GM23248 (cell line): ENCODE results near the gene ADAMTS10. TPM values are rescaled to one million over a fixed set of nuclear protein-coding genes. Genes with fewer than 3 reads are reported as not detected.
"Not testable (repeated sequence)": the region's sequence is repeated elsewhere in the genome, so short reads cannot be mapped to it uniquely, and the experiment has no call there.

Experiments used
- DNase-seq: peaks from one replicate; pipeline ENCODE4 v3.0.0-alpha.2; 2015
- H2AFZ ChIP-seq: fragments of 200-600 bp; sonication (generic); 2 replicates; pipeline ENCODE4 v1.6.1; 2016; ENCODE audit warnings: antibody characterized with exemption
- H3F3A ChIP-seq: fragments of 200-600 bp; sonication (generic); 2 replicates; pipeline ENCODE4 v1.6.1; 2016; ENCODE audit warnings: mild to moderate bottlenecking, antibody characterized with exemption, mixed run types; ENCODE audit not compliant: insufficient read depth
- H3K27ac ChIP-seq: fragments of 200-600 bp; sonication (generic); 2 replicates; pipeline ENCODE4 v1.5.1; 2016; ENCODE audit warnings: mild to moderate bottlenecking
- H3K27me3 ChIP-seq: fragments of 200-600 bp; sonication (generic); replicated peaks from 2 replicates; pipeline ENCODE4 v1.6.1; 2016; ENCODE audit warnings: mild to moderate bottlenecking; ENCODE audit not compliant: insufficient read depth
- H3K36me3 ChIP-seq: fragments of 200-600 bp; sonication (generic); 2 replicates; pipeline ENCODE4 v1.6.1; 2016; ENCODE audit warnings: low read depth, mild to moderate bottlenecking
- H3K4me1 ChIP-seq: fragments of 200-600 bp; sonication (generic); 2 replicates; pipeline ENCODE4 v1.6.1; 2016; ENCODE audit warnings: mild to moderate bottlenecking; ENCODE audit not compliant: insufficient read depth
- H3K4me2 ChIP-seq: fragments of 200-600 bp; sonication (generic); one replicate; pipeline ENCODE4 v1.6.1; 2016; ENCODE audit warnings: mild to moderate bottlenecking; ENCODE audit not compliant: unreplicated experiment
- H3K4me3 ChIP-seq: fragments of 200-600 bp; sonication (generic); 2 replicates; pipeline ENCODE4 v1.5.1; 2016; ENCODE audit warnings: mild to moderate bottlenecking
- H3K79me2 ChIP-seq: fragments of 200-600 bp; sonication (generic); 2 replicates; pipeline ENCODE4 v1.6.1; 2016; ENCODE audit warnings: mild to moderate bottlenecking; ENCODE audit not compliant: insufficient read depth
- H3K9ac ChIP-seq: fragments of 200-600 bp; sonication (generic); 2 replicates; pipeline ENCODE4 v1.6.1; 2016; ENCODE audit warnings: mild to moderate bottlenecking
- H3K9me2 ChIP-seq: fragments of 200-600 bp; sonication (generic); 2 replicates; pipeline ENCODE4 v1.6.1; 2016; ENCODE audit warnings: mixed run types, mild to moderate bottlenecking, moderate library complexity; ENCODE audit not compliant: insufficient read depth
- H3K9me3 ChIP-seq: fragments of 200-600 bp; sonication (generic); one replicate; pipeline ENCODE4 v1.6.1; 2017; ENCODE audit warnings: low read depth
- H4K20me1 ChIP-seq: fragments of 200-600 bp; sonication (generic); 2 replicates; pipeline ENCODE4 v1.6.0; 2016; ENCODE audit not compliant: insufficient read depth
- EZH2 ChIP-seq: fragments of 200-600 bp; sonication (generic); IDR thresholded peaks from 2 replicates; pipeline ENCODE4 v1.6.1; 2018; ENCODE audit warnings: antibody characterized with exemption, mild to moderate bottlenecking; ENCODE audit not compliant: insufficient read depth, poor library complexity, severe bottlenecking
- EZH2phosphoT487 ChIP-seq: fragments of 200-600 bp; sonication (generic); IDR thresholded peaks from 2 replicates; pipeline ENCODE4 v1.6.1; 2018; ENCODE audit warnings: antibody characterized with exemption, moderate library complexity, mild to moderate bottlenecking, low read depth; ENCODE audit not compliant: insufficient read depth
- WGBS, 2 experiments: methylation state at CpG; one replicate each; pipeline ENCODE4 v1.1.6; 2015 to 2017; ENCODE audit warnings: low lambda C conversion rate in 2 of 2, low coverage in 1 of 2; ENCODE audit errors: missing lambda C conversion rate in 2 of 2; 5-methylcytosine and 5-hydroxymethylcytosine counted together
- in situ Hi-C: fragments of 300-500 bp; cut with MboI; formaldehyde crosslinking; loops from 2 replicates; pipeline ENCODE4 v1.15.0; 2020
- polyA plus RNA-seq: library from polyadenylated mRNA; unstranded; fragments of >200 nt; fragmentation: Nextera tagmentation; extraction: Ambion mirVana; gene quantifications from 2 replicates; pipeline ENCODE4 v1.2.1, GENCODE V29; 2016
- total RNA-seq: library from RNA; depleted of rRNA; stranded (reverse); fragments of >200 nt; shearing (Covaris generic); gene quantifications from 2 replicates; pipeline ENCODE4 v1.2.3, GENCODE V29; 2014

ADAMTS10 gene
- total and polyA plus RNA-seq, 2 experiments from 2014 or later: 4.3 to 12.2 TPM

- H3K4me2 ChIP-seq: no peak overlapping the region
- no peaks in the 10 kb centered on the region for H4K20me1 ChIP-seq
- no peaks in the 10 kb centered on the region for H3K36me3 ChIP-seq
- 75 to 86% methylated on average over 5 to 6 of the region's 6 CpGs for WGBS, 2 experiments
- H3K4me3 ChIP-seq: no peak overlapping the region
- no peak overlapping the region for H3K27ac ChIP-seq
- H3K9ac ChIP-seq: no peak overlapping the region
- no peak overlapping the region for H2AFZ ChIP-seq
- no peak for DNase-seq
- H3K9me2 ChIP-seq: no peaks in the 10 kb centered on the region
- in situ Hi-C loops: no loop called here
- H3F3A ChIP-seq: no peaks in the 10 kb centered on the region
- H3K4me1 ChIP-seq: no peaks in the 10 kb centered on the region
- H3K27me3 ChIP-seq: no peaks in the 10 kb centered on the region
- H3K9me3 ChIP-seq: no peaks in the 10 kb centered on the region
- TF ChIP-seq EZH2phosphoT487: no peak
- no peak for TF ChIP-seq EZH2
- no peaks in the 10 kb centered on the region for H3K79me2 ChIP-seq
These were observed 52.8 kb downstream of the ADAMTS10 start for GRCh38 chr19:8557642-8558238.

DNA sequence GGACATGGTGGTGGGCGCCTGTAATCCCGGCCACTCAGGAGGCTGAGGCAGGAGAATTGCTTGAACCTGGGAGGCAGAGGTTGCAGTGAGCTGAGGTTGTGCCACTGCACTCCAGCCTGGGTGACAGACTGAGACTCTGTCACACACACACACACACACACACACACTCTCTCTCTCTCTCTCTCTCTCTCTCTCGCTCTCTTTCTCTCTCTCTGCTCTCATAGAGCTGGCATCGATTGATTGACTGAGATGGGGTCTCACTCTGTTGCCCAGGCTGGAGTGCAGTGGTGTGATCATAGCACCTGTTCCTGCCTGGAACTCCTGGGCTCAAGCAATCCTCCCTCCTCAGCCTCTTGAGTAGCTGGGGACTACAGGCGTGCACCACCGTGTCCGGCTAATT is 56.8 kb downstream of the ADAMTS10 start:
- 94 to 97% methylated on average over 7 of the region's 7 CpGs for WGBS, 2 experiments
- H3K4me1 ChIP-seq, H3K4me3 ChIP-seq, H4K20me1 ChIP-seq, H3K27me3 ChIP-seq, DNase-seq, H3F3A ChIP-seq, H3K9me3 ChIP-seq, H3K79me2 ChIP-seq, H3K9me2 ChIP-seq, H2AFZ ChIP-seq, H3K27ac ChIP-seq, in situ Hi-C loops, H3K9ac ChIP-seq, H3K36me3 ChIP-seq, H3K4me2 ChIP-seq: not testable (repeated sequence)

DNA sequence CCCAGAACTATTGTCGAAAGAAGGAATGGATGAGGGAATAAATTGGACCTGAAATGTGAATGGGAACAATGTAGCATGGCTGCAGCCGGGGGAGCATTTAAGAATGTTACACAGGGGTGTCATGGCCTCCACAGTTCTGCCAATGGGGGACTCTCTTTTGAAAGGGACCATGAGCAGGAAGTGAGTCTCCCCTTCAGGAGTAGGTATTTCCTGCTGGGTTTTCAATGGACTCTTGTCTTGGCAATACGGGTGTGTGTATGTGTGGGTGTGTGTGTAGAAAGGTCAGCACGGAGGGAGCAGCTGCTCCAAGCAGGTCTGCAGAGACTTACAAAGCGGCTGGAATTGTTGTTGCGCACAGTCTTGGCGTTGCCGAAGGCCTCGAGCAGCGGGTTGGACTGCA is 57.7 kb downstream of the ADAMTS10 start:
- Histone ChIP-seq H2AFZ (no peak overlapping the region), H3K9me3 (no peaks in the 10 kb centered on the region), H3K9me2 (no peaks in the 10 kb centered on the region), H3K27ac (no peak overlapping the region), H3K27me3 (no peaks in the 10 kb centered on the region), H3F3A (no peaks in the 10 kb centered on the region), H4K20me1 (no peaks in the 10 kb centered on the region), H3K4me1 (no peaks in the 10 kb centered on the region), H3K9ac (no peak overlapping the region), H3K36me3 (no peaks in the 10 kb centered on the region), H3K4me3 (no peak overlapping the region), H3K4me2 (no peak overlapping the region), H3K79me2 (no peaks in the 10 kb centered on the region)
- 93 to 99% methylated on average over 10 of the region's 10 CpGs for WGBS, 2 experiments
- no peak for TF ChIP-seq EZH2phosphoT487
- TF ChIP-seq EZH2: no peak
- DNase-seq: no peak
- in situ Hi-C loops: no loop called here

- WGBS, 2 experiments: 97 to 98% methylated on average over 15 of the region's 15 CpGs
- H3K36me3 ChIP-seq: no peaks in the 10 kb centered on the region
- no peak overlapping the region for H2AFZ ChIP-seq
- H3K27ac ChIP-seq: no peak overlapping the region
- in situ Hi-C loops: no loop called here
- DNase-seq: no peak
- no peak overlapping the region for H3K4me3 ChIP-seq
- H3K79me2 ChIP-seq: no peaks in the 10 kb centered on the region
- no peaks in the 10 kb centered on the region for H3K27me3 ChIP-seq
- H3K4me2 ChIP-seq: no peak overlapping the region
- no peak overlapping the region for H3K9ac ChIP-seq
- H3K4me1 ChIP-seq: no peaks in the 10 kb centered on the region
- H4K20me1 ChIP-seq: no peaks in the 10 kb centered on the region
- no peaks in the 10 kb centered on the region for H3F3A ChIP-seq
- no peak for TF ChIP-seq EZH2phosphoT487
- TF ChIP-seq EZH2: no peak
- H3K9me2 ChIP-seq: no peaks in the 10 kb centered on the region
- H3K9me3 ChIP-seq: no peaks in the 10 kb centered on the region
These were observed 60.4 kb downstream of the ADAMTS10 start for GRCh38 chr19:8550070-8550469.

DNA sequence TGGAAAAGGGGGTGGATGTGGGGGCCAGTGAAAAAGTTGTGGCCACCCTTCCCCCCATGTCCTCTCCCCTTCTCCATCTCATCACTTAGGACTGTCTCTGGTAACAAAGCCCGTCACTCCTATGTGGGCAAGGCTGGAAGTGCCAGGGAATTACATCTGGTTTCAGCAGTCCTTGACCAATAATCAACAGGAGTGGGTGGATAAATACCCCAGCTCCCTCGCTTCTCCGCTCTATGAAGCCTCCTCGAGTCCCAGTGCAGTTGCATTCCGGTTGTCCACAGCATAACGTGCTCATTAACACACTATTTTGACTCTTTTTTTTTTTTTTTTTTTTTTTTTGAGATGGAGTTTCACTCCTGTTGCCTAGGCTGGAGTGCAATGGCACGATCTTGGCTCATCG is 64.8 kb downstream of the ADAMTS10 start:
- Histone ChIP-seq H3K27me3 (no peaks in the 10 kb centered on the region), H4K20me1 (no peaks in the 10 kb centered on the region), H3K79me2 (no peaks in the 10 kb centered on the region), H3K9ac (no peak overlapping the region), H2AFZ (no peak overlapping the region), H3K36me3 (no peaks in the 10 kb centered on the region), H3K27ac (no peak overlapping the region), H3K4me2 (no peak overlapping the region), H3K9me3 (no peaks in the 10 kb centered on the region), H3K9me2 (no peaks in the 10 kb centered on the region), H3K4me1 (peaks cover 5% of the 10 kb centered on the region), H3K4me3 (no peak overlapping the region), H3F3A (no peaks in the 10 kb centered on the region)
- in situ Hi-C loops: no loop called here
- TF ChIP-seq EZH2phosphoT487 (no peak), EZH2 (no peak)
- 93 to 94% methylated on average over 7 to 8 of the region's 8 CpGs for WGBS, 2 experiments
- no peak for DNase-seq
